VCaP (cell line): ENCODE data around the gene ZNF736.
"Not testable (repeated sequence)": the region's sequence is repeated elsewhere in the genome, so short reads cannot be mapped to it uniquely, and the experiment has no call there.

Source experiments
- H3K27ac ChIP-seq: fragments of 450-650 bp; 2 replicates; pipeline ENCODE4 v1.5.1; 2017
- CTCF ChIP-seq: fragments of 450-650 bp; conservative IDR thresholded peaks from 2 replicates; pipeline ENCODE4 v1.5.1; 2017; ENCODE audit warnings: mild to moderate bottlenecking, moderate library complexity

The ZNF736 gene

GRCh38 chr7:64313740-64314491, at the start of gene ZNF736:
Gene ZNF736 (plus strand): TSS chr7:64313961. CDS start chr7:64314151, 190 bp downstream.
- peak within 1 kb of the TSS; percentile 90 for H3K27ac ChIP-seq
- no peak for TF ChIP-seq CTCF

- TF ChIP-seq CTCF, result no peak
These were observed 47.3 kb upstream of the ZNF736 start for GRCh38 chr7:64266341-64266919.

GRCh38 chr7:64277630-64278029, 36.1 kb upstream of the ZNF736 start:
- TF ChIP-seq CTCF, result no peak
- H3K27ac ChIP-seq, result no peak overlapping the region

More at GRCh38 chr7:64266341-64266919, 47.3 kb upstream of the ZNF736 start:
- H3K27ac ChIP-seq, result no peak overlapping the region

- no peak for TF ChIP-seq CTCF
- no peak overlapping the region for H3K27ac ChIP-seq
These were observed 18.9 kb upstream of the ZNF736 start for GRCh38 chr7:64294701-64295420.

- H3K27ac ChIP-seq, result not testable (repeated sequence)
These were observed 16.3 kb upstream of the ZNF736 start for GRCh38 chr7:64297418-64297817.

GRCh38 chr7:64300641-64301405, 12.9 kb upstream of the ZNF736 start:
- no peak overlapping the region for H3K27ac ChIP-seq
- no peak for TF ChIP-seq CTCF

- H3K27ac ChIP-seq, result peak overlapping the region; percentile 80
- TF ChIP-seq CTCF, result no peak
These were observed 6.3 kb upstream of the ZNF736 start for GRCh38 chr7:64307254-64308015.
